ENCODE measurements around the gene TNIK. TPM values are rescaled to one million over a fixed set of nuclear protein-coding genes. Genes with fewer than 3 reads are reported as not detected.

TNIK gene
- total and polyA plus RNA-seq, 4 donors = 3.7 to 9.8 (median 5.2) TPM

DNA sequence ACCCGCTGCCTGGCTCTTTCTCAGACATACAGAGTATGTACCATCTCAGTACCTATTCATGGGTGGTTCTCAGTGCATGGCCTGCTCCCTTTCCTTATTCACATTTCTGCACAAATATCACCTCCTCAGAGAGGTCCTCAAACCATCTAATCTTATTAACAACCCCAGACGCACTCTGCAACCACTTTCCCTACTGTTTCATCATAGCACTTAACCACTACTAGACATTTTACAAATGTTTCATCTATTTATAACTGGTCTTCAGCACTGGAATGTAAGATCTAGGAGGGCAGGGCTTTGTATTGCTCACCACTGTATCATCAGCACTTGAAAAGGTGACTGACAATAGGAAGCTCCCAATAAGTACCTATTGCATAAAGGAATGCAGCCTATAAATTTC, 45.1 kb downstream of the TNIK start:
- H3K9me3 ChIP-seq (ENCODE audit: control insufficient read depth in 4 of 4, low read length in 3 of 4) = no peaks in the 10 kb centered on the region
- no peak for TF ChIP-seq YY1 (IDR thresholded peaks at IDR 0.05)
- TF ChIP-seq HNF4A (conservative IDR thresholded peaks at IDR 0.05) = no peak
- no peak for TF ChIP-seq EGR1 (IDR thresholded peaks at IDR 0.05; ENCODE audit: low read depth in 2 of 2)
- TF ChIP-seq, protein P1, sequence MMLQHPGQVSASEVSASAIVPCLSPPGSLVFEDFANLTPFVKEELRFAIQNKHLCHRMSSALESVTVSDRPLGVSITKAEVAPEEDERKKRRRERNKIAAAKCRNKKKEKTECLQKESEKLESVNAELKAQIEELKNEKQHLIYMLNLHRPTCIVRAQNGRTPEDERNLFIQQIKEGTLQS (IDR thresholded peaks at IDR 0.05) = no peak
- no peak for TF ChIP-seq HNF4G (IDR thresholded peaks at IDR 0.05)
- TF ChIP-seq SP1 (IDR thresholded peaks at IDR 0.05) = no peak
- TF ChIP-seq RXRA (IDR thresholded peaks at IDR 0.05) = no peak
- TF ChIP-seq ZBTB33 (IDR thresholded peaks at IDR 0.05) = no peak
- no peaks in the 10 kb centered on the region for H3K4me1 ChIP-seq (ENCODE audit: control insufficient read depth in 4 of 4, insufficient read depth in 4 of 4, low read length in 3 of 4)
- no peak overlapping the region for H3K9ac ChIP-seq (ENCODE audit: low read depth in 1 of 2, low read length in 2 of 2)
- no peaks in the 10 kb centered on the region for H3K27me3 ChIP-seq (ENCODE audit: control insufficient read depth in 4 of 4, insufficient read depth in 4 of 4, low read length in 3 of 4)
- 95% methylated on average over 2 of the region's 2 CpGs for WGBS
- H3K4me3 ChIP-seq (ENCODE audit: low read depth in 1 of 3, low read length in 3 of 3) = no peak overlapping the region
- H3K27ac ChIP-seq (ENCODE audit: low read depth in 1 of 2, low read length in 2 of 2) = no peak overlapping the region
- H3K36me3 ChIP-seq (ENCODE audit: control insufficient read depth in 4 of 4, insufficient read depth in 3 of 4, low read depth in 1 of 4, low read length in 3 of 4) = no peaks in the 10 kb centered on the region
- DNase-seq (ENCODE audit: low spot score) = no peak

- H3K27me3 ChIP-seq (ENCODE audit: control insufficient read depth in 4 of 4, insufficient read depth in 4 of 4, low read length in 3 of 4) = no peaks in the 10 kb centered on the region
- H3K9ac ChIP-seq (ENCODE audit: low read depth in 1 of 2, low read length in 2 of 2) = no peak overlapping the region
- no peak overlapping the region for H3K27ac ChIP-seq (ENCODE audit: low read depth in 1 of 2, low read length in 2 of 2)
- H3K4me3 ChIP-seq (ENCODE audit: low read depth in 1 of 3, low read length in 3 of 3) = no peak overlapping the region
- TF ChIP-seq RXRA (IDR thresholded peaks at IDR 0.05) = no peak
- no peak for TF ChIP-seq HNF4G (IDR thresholded peaks at IDR 0.05)
- TF ChIP-seq RAD21 (IDR thresholded peaks at IDR 0.05) = no peak
- no peak for TF ChIP-seq EGR1 (IDR thresholded peaks at IDR 0.05; ENCODE audit: low read depth in 2 of 2)
- TF ChIP-seq, protein P1 (IDR thresholded peaks at IDR 0.05) = no peak
- no peak for TF ChIP-seq ZBTB33 (IDR thresholded peaks at IDR 0.05)
- no peak for TF ChIP-seq TAF1 (conservative IDR thresholded peaks at IDR 0.05)
- TF ChIP-seq CTCF (IDR thresholded peaks at IDR 0.05; ENCODE audit: low read depth, low read length, missing input control) = no peak
- no peak for TF ChIP-seq NR2F2 (IDR thresholded peaks at IDR 0.05)
- no peak for TF ChIP-seq FOXA2 (IDR thresholded peaks at IDR 0.05)
- no peak for TF ChIP-seq FOXA1 (IDR thresholded peaks at IDR 0.05)
- TF ChIP-seq YY1 (IDR thresholded peaks at IDR 0.05) = no peak
- no peak for TF ChIP-seq JUND (IDR thresholded peaks at IDR 0.05)
- TF ChIP-seq GABPA (IDR thresholded peaks at IDR 0.05 in 1 of 2, conservative IDR thresholded peaks at IDR 0.05 in 1 of 2) = no peak
- TF ChIP-seq REST (IDR thresholded peaks at IDR 0.05) = no peak
- TF ChIP-seq, protein P2, sequence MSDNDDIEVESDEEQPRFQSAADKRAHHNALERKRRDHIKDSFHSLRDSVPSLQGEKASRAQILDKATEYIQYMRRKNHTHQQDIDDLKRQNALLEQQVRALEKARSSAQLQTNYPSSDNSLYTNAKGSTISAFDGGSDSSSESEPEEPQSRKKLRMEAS (IDR thresholded peaks at IDR 0.05) = no peak
- no peak for TF ChIP-seq HNF4A (conservative IDR thresholded peaks at IDR 0.05)
- TF ChIP-seq SP1 (IDR thresholded peaks at IDR 0.05) = no peak
- no peaks in the 10 kb centered on the region for H3K4me1 ChIP-seq (ENCODE audit: control insufficient read depth in 4 of 4, insufficient read depth in 4 of 4, low read length in 3 of 4)
- 97% methylated on average over 1 of the region's 1 CpG for WGBS
- no peaks in the 10 kb centered on the region for H3K36me3 ChIP-seq (ENCODE audit: control insufficient read depth in 4 of 4, insufficient read depth in 3 of 4, low read depth in 1 of 4, low read length in 3 of 4)
- H3K9me3 ChIP-seq (ENCODE audit: control insufficient read depth in 4 of 4, low read length in 3 of 4) = no peaks in the 10 kb centered on the region
- DNase-seq (ENCODE audit: low spot score) = no peak
Observed at GRCh38 chr3:171412473-171412872, 47.7 kb downstream of the TNIK start.
